ENCODE data around the gene MAP6. TPM values are rescaled to one million over a fixed set of nuclear protein-coding genes. Genes with fewer than 3 reads are reported as not detected.

MAP6 gene
- total and polyA plus RNA-seq, 10 of the 15 experiments (the other 5 are each of a cell fraction or from before 2014, with no cell fraction given): 0.06 to 0.19 (median 0.11) TPM; not detected in 5

GRCh38 chr11:75547177-75547576, 121.7 kb downstream of the MAP6 start (continued):
- TF ChIP-seq, protein P1, sequence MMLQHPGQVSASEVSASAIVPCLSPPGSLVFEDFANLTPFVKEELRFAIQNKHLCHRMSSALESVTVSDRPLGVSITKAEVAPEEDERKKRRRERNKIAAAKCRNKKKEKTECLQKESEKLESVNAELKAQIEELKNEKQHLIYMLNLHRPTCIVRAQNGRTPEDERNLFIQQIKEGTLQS (IDR thresholded peaks at IDR 0.05; ENCODE audit: borderline replicate concordance, extremely low read depth, low read depth, low read length): no peak
- TF ChIP-seq CBX5 (IDR thresholded peaks at IDR 0.05; ENCODE audit: low read depth): no peak
- no peak for TF ChIP-seq SPI1 (IDR thresholded peaks at IDR 0.05; ENCODE audit: borderline replicate concordance, insufficient read depth, low read depth, low read length)
- no peak for TF ChIP-seq RUNX3 (IDR thresholded peaks at IDR 0.05; ENCODE audit: low read length)
- TF ChIP-seq PRDM15 (CRISPR knock-in tag; IDR thresholded peaks at IDR 0.05): no peak
- no peak for TF ChIP-seq JUNB (IDR thresholded peaks at IDR 0.05)

DNA sequence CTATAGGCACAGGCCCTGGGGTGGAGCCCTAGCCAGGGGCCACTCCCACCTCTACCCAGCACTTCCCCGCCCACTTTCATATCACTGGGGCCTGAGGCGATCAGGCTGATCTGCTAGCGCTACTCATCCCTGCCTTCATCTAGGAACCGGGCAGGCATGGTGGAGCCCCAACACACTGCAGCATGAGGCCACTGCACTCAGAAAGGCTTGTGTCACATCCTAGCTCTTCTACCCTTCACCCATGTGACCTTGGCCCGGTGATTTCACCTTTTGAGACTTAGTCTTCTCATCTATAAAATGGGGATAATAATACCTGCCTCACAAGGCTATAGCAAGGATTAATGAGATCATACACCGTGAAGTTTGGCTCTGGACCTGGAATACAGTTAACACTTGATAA, 125.0 kb downstream of the MAP6 start:
- in situ Hi-C loops (cut with MboI): no loop called here
- Histone ChIP-seq H3K4me2 (ENCODE audit: control insufficient read depth, insufficient read depth) (no peak overlapping the region), H3K9me3 (replicated peaks; ENCODE audit: control insufficient read depth, insufficient read depth, low read length) (no peaks in the 10 kb centered on the region), H3K79me2 (ENCODE audit: control insufficient read depth, insufficient read depth, low read length) (no peaks in the 10 kb centered on the region), H4K20me1 (ENCODE audit: control insufficient read depth, insufficient read depth) (no peaks in the 10 kb centered on the region), H3K4me3 (no peak overlapping the region), H3K4me1 (ENCODE audit: control insufficient read depth, insufficient read depth, low read length) (no peaks in the 10 kb centered on the region), H3K9ac (ENCODE audit: control insufficient read depth, insufficient read depth, low read length) (no peak overlapping the region), H3K36me3 (ENCODE audit: control insufficient read depth in 2 of 2, insufficient read depth in 2 of 2, low read length in 1 of 2) (no peaks in the 10 kb centered on the region), H2AFZ (ENCODE audit: control insufficient read depth, low read depth, low read length) (no peak overlapping the region), H3K27ac (ENCODE audit: control insufficient read depth, insufficient read depth) (no peak overlapping the region), H3K27me3 (replicated peaks in 1 of 2; ENCODE audit: control insufficient read depth in 2 of 2, insufficient read depth in 2 of 2, low read length in 1 of 2) (no peaks in the 10 kb centered on the region; a peak in 1 of 4 replicates)
- FAIRE-seq (no peak), DNase-seq (ENCODE audit: low read depth, low spot score) (no peak), ATAC-seq (peak; percentile 82)
- intact Hi-C loops (cut with micrococcal nuclease; ENCODE audit: unreplicated experiment): no loop called here
- ChIA-PET RAD21 (ENCODE audit: unreplicated experiment) (interaction anchor here (1.4 kb wide), 1 partner anchor 18 kb away, joined by 3 read pairs; the partner anchor contains the start of gene GDPD5), SMC1A (ENCODE audit: uncharacterized antibody, unreplicated experiment) (no interaction called here), POLR2A (no interaction called here), CTCF (no interaction called here)
- BruUV-seq (replicated peaks): no TSS peak
- TF ChIP-seq NRF1 (conservative IDR thresholded peaks at IDR 0.05; ENCODE audit: low read depth, low read length): no peak
- TF ChIP-seq POLR2AphosphoS5 (IDR thresholded peaks at IDR 0.05; ENCODE audit: low read length): no peak
- no peak for TF ChIP-seq FOXM1 (IDR thresholded peaks at IDR 0.05; ENCODE audit: low read depth, low read length)
- no peak for TF ChIP-seq JUNB (IDR thresholded peaks at IDR 0.05)
- no peak for TF ChIP-seq GATAD2B (conservative IDR thresholded peaks at IDR 0.05; ENCODE audit: low read depth)
- TF ChIP-seq MXI1 (IDR thresholded peaks at IDR 0.05; ENCODE audit: low read depth, low read length): no peak
- TF ChIP-seq SPI1 (IDR thresholded peaks at IDR 0.05; ENCODE audit: borderline replicate concordance, insufficient read depth, low read depth, low read length): peak; percentile 2; the same call in 1 of the 2 replicates
- TF ChIP-seq, protein P2, sequence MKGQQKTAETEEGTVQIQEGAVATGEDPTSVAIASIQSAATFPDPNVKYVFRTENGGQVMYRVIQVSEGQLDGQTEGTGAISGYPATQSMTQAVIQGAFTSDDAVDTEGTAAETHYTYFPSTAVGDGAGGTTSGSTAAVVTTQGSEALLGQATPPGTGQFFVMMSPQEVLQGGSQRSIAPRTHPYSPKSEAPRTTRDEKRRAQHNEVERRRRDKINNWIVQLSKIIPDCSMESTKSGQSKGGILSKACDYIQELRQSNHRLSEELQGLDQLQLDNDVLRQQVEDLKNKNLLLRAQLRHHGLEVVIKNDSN (IDR thresholded peaks at IDR 0.05; ENCODE audit: borderline replicate concordance, extremely low read length, insufficient read depth, low read depth, low read length): no peak
- 43% methylated on average over 6 of the region's 6 CpGs for WGBS (ENCODE audit: insufficient coverage, insufficient replicate concordance, low lambda C conversion rate, missing lambda C conversion rate)

Measured in GM12878 (cell line).